Iris pigment epithelial cell (primary cell): Measurements from ENCODE around the gene BAZ1B.
"Not testable (repeated sequence)": the region's sequence is repeated elsewhere in the genome, so short reads cannot be mapped to it uniquely, and the experiment has no call there.

ENCODE experiments used
- DNase-seq: peaks from one replicate; pipeline ENCODE4 v3.0.0-alpha.2; 2011; ENCODE audit warnings: low read depth

Gene BAZ1B

GRCh38 chr7:73426016-73426415 is 96.1 kb downstream of the BAZ1B start:
- no peak for DNase-seq

GRCh38 chr7:73425356-73425983 is 96.6 kb downstream of the BAZ1B start:
- DNase-seq = no peak

DNA sequence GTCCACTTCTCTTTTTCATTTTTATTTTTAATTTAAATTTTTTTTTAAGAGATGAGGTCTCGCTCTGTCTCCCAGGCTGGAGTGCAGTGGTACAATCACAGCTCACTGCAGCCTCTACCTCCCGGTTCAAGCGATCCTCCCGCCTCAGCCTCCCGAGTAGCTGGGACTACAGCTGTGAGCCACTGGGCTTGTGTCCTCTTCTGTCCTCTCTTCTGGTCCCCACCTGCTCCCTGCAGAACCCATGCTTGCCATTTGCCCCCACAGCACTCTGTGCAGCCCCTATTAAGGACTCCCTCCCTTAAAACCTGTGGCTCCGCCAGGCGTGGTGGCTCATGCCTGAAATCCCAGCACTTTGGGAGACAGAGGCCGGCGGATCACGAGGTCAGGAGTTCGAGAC is 97.6 kb downstream of the BAZ1B start:
- DNase-seq = no peak

DNA sequence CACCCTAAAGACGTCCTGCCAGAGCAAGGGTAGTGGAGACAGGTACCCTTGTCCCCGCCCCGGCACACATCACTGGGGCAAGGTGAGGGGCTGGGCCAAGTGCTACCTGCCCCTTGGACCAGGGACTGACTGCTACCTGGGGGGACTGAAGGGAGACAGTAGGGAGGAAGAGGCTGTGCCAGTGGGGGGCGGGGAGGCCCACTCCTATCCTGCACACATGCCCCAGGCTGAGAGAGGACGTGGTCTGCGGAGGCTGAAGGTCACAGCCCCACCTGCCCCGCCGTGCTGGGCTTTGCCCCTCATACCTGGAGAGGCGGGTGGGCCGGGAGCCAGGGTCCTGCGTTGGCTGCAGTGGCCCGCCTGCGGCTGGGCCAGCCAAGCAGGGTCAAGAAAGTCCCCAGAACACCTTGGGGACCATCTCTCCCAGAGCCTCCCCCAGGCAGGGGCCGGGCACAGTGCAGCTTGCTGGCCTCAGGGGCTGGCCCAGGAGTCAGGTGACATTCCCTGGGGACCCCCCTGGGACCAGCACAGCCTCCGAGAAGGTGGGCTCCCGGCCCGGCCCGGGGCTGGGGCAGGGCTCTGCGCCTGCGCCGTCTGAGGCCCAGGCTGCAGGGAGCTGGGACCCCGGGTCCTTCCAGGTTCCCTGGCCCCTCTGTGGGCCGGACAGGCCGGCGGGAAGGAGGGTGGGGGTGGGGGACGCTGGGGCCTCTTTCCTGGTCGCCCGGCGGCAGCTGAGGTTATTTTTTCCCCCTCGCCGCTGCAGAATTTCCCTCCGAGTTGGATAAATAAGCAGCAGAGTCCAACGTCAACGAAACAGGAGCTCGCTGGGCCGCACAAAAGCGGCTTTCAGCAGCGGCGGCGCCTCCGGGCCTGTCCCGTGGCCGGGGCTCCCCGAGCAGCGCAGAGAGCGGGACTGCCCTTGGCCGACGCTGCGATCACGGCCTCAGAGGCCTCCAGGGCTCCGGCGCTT is 98.3 kb downstream of the BAZ1B start:
- peak; percentile 38 for DNase-seq

DNA sequence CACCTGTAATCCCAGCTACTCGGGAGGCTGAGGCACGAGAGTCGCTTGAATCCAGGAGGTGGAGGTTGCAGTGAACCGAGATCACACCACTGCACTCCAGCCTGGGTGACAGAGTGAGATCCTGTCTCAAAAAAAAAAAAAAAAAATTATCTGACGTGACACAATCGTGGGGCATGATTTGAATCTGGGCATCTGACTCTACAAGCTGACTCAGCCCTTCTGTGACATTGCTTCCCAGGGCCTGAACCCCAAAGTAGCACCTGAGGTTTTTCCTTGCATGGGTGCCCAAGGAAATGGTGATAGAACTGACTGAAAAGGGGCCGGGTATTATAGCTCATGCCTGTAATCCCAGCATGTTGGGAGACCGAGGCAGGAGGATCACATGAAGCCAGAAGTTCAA is 101.5 kb downstream of the BAZ1B start:
- DNase-seq = not testable (repeated sequence)

- DNase-seq = peak; percentile 55
Measured at GRCh38 chr7:73420016-73420415, 102.1 kb downstream of the BAZ1B start.

DNA sequence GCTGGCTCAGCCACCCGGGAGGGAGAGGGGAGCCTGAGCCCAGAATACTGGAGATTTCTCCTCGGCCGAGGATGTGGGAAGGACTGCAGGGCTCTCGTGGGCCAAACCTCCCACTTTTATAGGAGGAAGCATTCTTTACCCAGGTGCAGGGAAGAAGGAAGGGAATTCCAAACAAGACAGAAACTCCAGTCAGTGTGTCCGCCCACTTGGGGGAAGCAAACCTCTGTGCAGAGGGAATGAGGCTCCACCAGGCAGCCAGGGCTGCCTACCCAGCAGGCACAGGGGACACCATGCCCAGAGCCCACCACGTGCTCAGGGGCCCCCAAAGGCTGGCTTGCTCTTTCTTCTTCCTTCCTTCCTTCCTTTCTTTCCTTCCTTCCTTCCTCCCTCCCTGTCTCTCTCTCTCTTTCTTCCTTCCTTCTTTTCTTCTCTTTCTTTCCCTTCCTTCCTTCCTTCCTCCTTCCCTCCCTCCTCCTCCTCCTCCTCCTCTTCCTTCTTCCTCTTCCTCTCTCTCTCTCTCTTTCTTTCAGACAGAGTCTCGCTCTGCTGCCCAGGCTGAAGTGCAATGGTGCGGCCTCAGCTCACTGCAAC is 103.9 kb downstream of the BAZ1B start:
- no peak for DNase-seq

DNA sequence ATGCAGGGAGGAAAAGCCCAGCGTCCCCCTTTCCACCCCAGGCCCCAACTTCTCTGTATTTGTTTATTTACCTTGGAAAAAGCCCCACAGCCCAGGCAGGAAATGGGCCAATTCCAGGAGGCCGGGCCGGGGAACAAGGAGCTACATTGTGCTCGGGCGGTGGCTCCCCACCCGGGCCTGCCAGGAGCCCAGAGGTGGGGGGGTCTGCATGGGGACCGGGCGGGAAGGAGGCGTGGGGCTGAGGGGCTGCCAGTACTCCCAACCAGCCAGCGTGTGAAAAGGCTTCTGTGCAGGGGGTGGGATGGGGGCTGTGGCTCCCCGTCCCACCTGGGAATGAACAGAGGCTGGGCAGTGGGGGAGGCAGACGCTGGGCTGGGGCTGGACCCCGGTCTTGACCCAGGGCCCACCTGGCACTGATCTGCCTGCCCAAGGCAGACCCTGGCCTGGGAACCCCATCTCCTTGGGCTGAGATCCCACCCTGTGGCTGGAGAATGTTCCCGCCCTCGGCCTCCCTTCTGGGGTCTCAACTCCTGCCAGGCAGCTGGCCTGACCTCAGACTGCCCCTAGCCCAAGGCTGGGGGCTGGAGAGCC is 111.5 kb downstream of the BAZ1B start:
- peak; percentile 26 for DNase-seq

GRCh38 chr7:73404860-73405259 is 117.2 kb downstream of the BAZ1B start:
- DNase-seq = not testable (repeated sequence)

GRCh38 chr7:73399185-73400050 is 122.7 kb downstream of the BAZ1B start:
- DNase-seq = peak; percentile 82

DNA sequence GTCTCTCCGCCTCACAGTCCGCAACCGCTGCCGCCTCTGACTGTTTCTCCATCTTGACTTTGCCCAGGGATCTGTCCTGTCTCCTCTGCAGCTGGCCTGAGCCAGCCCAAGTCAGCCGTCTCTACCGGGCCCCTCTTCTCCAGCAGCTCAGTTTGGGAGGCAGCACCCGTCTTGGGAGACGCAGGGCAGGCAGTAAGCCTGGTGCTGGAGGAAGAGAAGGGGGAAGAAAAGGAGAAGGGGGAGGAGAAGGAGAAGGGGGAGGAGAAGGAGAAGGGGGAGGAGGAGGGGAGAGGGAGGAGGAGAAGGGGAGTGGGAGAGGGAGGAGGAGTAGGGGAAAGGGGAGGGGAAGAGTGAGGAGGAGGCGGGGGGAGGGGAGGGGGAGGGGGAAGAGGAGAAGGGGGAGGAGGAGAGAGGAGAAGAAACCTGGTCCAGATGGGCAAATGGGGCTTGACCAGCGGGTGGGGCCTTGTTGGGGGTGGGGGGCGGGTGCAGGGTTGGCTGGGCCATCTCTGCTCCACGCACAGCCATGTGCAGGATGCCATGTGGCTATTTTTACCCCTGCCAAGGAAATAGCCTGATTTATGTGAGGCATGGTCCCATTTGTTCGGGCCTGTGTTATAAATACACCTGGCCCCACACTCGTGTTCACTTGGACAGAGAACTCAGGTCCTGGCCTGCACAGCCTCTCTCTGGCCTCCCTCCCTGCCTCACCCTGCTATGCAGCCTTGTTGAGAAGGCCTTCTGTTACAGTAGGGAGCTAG is 124.4 kb downstream of the BAZ1B start:
- no peak for DNase-seq

DNA sequence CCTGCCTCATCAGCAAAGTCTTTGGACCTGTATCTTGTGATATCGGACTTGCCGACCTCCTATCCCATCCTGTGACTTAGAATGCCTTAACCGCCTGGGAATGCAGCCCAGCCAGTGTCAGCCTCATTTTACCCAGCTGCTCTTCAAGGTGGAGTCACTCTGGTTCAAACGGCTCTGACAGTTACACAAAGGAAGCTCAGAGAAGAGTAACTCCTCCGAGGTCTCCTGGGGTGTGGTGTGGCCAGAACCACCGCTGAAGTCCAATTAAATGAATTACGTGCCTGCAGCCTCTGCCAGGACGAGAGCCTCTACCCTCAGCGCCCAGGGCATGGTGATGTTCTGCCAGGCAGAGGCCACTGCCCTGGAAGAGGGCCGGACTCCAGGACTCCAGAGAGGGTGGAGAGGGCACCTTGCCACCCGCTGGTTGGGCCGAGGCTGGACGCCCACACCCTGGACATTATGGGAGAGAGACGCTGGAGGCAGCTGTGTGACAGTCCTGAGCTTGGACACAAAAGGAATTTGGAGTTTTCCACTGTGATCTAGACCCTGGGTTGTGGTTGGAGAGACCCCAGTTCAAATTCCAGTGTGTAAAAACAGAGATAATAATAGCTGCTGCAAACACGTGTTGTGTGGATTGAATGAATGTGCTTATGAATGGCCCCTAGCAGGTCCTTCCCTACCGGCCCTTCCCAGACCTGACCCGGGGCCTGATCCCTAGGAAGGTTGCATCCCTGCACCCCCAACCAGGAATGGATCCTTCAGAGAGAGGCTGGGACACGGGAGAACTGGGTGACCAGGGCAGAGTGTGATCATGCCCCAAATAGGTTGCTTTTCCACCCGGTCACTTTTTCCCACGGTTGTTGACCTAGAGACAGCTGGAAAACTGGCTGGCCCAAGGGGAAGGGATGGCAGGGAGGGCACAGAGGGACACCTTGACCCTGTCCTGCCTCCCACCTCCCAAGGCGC is 126.3 kb downstream of the BAZ1B start:
- no peak for DNase-seq

DNA sequence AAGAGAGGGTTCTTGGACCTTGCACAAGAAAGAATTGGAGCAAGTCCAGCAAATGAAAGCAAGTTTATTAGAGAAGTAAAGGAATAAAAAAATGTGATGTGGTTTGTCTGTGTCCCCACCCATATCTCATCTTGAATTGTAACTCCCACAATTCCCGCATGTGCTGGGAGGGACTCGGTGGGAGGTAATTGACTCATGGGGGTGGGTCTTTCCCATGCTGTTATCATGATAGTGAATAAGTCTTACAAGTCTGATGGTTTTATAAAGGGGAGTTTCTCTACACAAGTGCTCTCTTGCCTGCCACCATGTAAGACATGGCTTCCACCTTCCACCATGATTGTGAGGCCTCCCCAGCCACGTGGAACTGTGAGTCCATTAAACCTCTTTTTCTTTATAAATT is 127.7 kb downstream of the BAZ1B start:
- DNase-seq = no peak

DNA sequence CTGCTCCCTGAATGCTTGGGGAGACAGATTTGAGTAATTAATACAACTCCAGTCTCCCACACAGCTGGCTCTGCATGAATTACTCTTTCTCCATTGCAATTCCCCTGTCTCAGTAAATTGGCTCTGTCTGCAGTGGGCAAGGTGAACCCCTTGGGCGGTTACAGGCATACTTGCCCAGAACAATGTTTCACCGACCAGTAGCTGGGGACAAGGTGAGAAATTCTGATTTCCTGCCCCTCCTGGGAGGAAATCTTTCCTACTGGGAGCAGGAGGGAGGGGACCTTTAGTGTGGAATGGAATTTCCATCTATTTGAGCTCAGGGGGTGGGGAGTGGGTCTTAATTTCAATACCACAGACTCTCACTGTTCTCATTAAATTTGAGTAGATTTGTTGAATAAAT is 130.7 kb downstream of the BAZ1B start:
- no peak for DNase-seq
